Mucosa of gallbladder (tissue), 1 donor: ENCODE results near the gene APOBEC3F. TPM values are rescaled to one million over a fixed set of nuclear protein-coding genes. Genes with fewer than 3 reads are reported as not detected.
"Not testable (repeated sequence)": the region's sequence is repeated elsewhere in the genome, so short reads cannot be mapped to it uniquely, and the experiment has no call there.

Source experiments
- DNase-seq: peaks from one replicate; pipeline ENCODE4 v3.0.0-alpha.2; 2020; ENCODE audit warnings: low spot score
- total RNA-seq: library from RNA; stranded (reverse); gene quantifications from one replicate; pipeline ENCODE4 v1.2.1, GENCODE V29; 2021
- donor health status: DM: no; HTN: no; CAD: no.

The APOBEC3F gene
- total RNA-seq, 1 donor from 2014 or later: 14.4 TPM

GRCh38 chr22:39027717-39028116 is 12.9 kb upstream of the APOBEC3F start:
- no peak for DNase-seq

GRCh38 chr22:39028281-39028680 is 12.4 kb upstream of the APOBEC3F start:
- DNase-seq: no peak

GRCh38 chr22:39029227-39029626 is 11.4 kb upstream of the APOBEC3F start:
- no peak for DNase-seq

GRCh38 chr22:39030705-39031104 is 10.0 kb upstream of the APOBEC3F start:
- no peak for DNase-seq

GRCh38 chr22:39031434-39032295 is 9.0 kb upstream of the APOBEC3F start:
- DNase-seq: not testable (repeated sequence)

- not testable (repeated sequence) for DNase-seq
These were observed 3.6 kb upstream of the APOBEC3F start for GRCh38 chr22:39037071-39037470.

- DNase-seq: no peak
These were observed 1.1 kb upstream of the APOBEC3F start for GRCh38 chr22:39039306-39040126.

GRCh38 chr22:39040155-39040537 is 518 bp upstream of the APOBEC3F start:
- not testable (repeated sequence) for DNase-seq

GRCh38 chr22:39041908-39042307 is 1.2 kb downstream of the APOBEC3F start:
- no peak for DNase-seq

- not testable (repeated sequence) for DNase-seq
These were observed 2.4 kb downstream of the APOBEC3F start for GRCh38 chr22:39043063-39043462.

GRCh38 chr22:39045136-39045535 is 4.5 kb downstream of the APOBEC3F start:
- not testable (repeated sequence) for DNase-seq

- not testable (repeated sequence) for DNase-seq
These were observed 8.8 kb downstream of the APOBEC3F start for GRCh38 chr22:39049486-39049885.

- not testable (repeated sequence) for DNase-seq
These were observed 11.3 kb downstream of the APOBEC3F start for GRCh38 chr22:39051844-39052495.

- DNase-seq: no peak
These were observed 15.0 kb downstream of the APOBEC3F start for GRCh38 chr22:39055658-39056057.

- DNase-seq: not testable (repeated sequence)
These were observed 20.6 kb downstream of the APOBEC3F start for GRCh38 chr22:39061290-39061689.

GRCh38 chr22:39061951-39062350 is 21.3 kb downstream of the APOBEC3F start:
- DNase-seq: not testable (repeated sequence)

GRCh38 chr22:39063904-39064303 is 23.2 kb downstream of the APOBEC3F start:
- DNase-seq: not testable (repeated sequence)

GRCh38 chr22:39066442-39067276 is 26.0 kb downstream of the APOBEC3F start:
- not testable (repeated sequence) for DNase-seq

GRCh38 chr22:39068033-39068785 is 27.5 kb downstream of the APOBEC3F start:
- no peak for DNase-seq

- DNase-seq: no peak
These were observed 29.5 kb downstream of the APOBEC3F start for GRCh38 chr22:39070186-39070585.
